Upper lobe of right lung (tissue), 1 donor: Measurements from ENCODE around the gene SLC9A3. TPM values are rescaled to one million over a fixed set of nuclear protein-coding genes. Genes with fewer than 3 reads are reported as not detected.
A peak's percentile ranks its signal among the peaks of the same experiment; 100 is the strongest.

Experiments used
- ATAC-seq: fragments of 200-7000 bp; cut with Tn5 transposase; one replicate; pipeline ENCODE4 v1.9.1; 2020; ENCODE audit warnings: mild to moderate bottlenecking, moderate library complexity
- DNase-seq: peaks from one replicate; pipeline ENCODE4 v3.0.0-alpha.2; 2020
- H3K27ac ChIP-seq: fragments of 200-600 bp; one replicate; pipeline ENCODE4 v1.8.0; 2022
- H3K27me3 ChIP-seq: fragments of 200-600 bp; one replicate; pipeline ENCODE4 v1.8.0; 2022; ENCODE audit warnings: mild to moderate bottlenecking
- H3K36me3 ChIP-seq: fragments of 200-600 bp; one replicate; pipeline ENCODE4 v1.8.0; 2022
- H3K4me1 ChIP-seq: fragments of 200-600 bp; one replicate; pipeline ENCODE4 v1.8.0; 2022
- H3K4me3 ChIP-seq: fragments of 200-600 bp; one replicate; pipeline ENCODE4 v1.8.0; 2022; ENCODE audit warnings: mild to moderate bottlenecking
- H3K9me3 ChIP-seq: fragments of 200-600 bp; one replicate; pipeline ENCODE4 v1.8.0; 2022
- CTCF ChIP-seq: fragments of 200-600 bp; IDR thresholded peaks from one replicate; pipeline ENCODE4 v1.8.0; 2022; ENCODE audit warnings: antibody characterized with exemption
- intact Hi-C: fragments of 100-400 bp; cut with DNase I; formaldehyde crosslinking; loops from one replicate; pipeline ENCODE4 v1.11.0; 2022
- total RNA-seq: library from RNA; stranded (reverse); fragmentation: NEBNext Ultra II Directional; extraction: Animal tissue kit (Norgen Biotek cat#: 25700); gene quantifications from one replicate; pipeline ENCODE4 v1.2.1, GENCODE V29; 2021
- donor health status: DM: no; HTN: yes; CAD: no; lungs with severe emphysema.

The SLC9A3 gene
- total RNA-seq, 1 donor from 2014 or later = 1.0 TPM

GRCh38 chr5:452978-453710 lies 71.1 kb downstream of the SLC9A3 start:
- peak; percentile 40 for DNase-seq
- peaks cover 89% of the 10 kb centered on the region for H3K36me3 ChIP-seq
- H3K9me3 ChIP-seq = peaks cover 8% of the 10 kb centered on the region
- H3K4me1 ChIP-seq = no peaks in the 10 kb centered on the region
- no peak for ATAC-seq
- no peak overlapping the region for H3K4me3 ChIP-seq
- intact Hi-C loops = no loop called here
- no peaks in the 10 kb centered on the region for H3K27me3 ChIP-seq
- TF ChIP-seq CTCF = no peak
- H3K27ac ChIP-seq = no peak overlapping the region

- Histone ChIP-seq H3K36me3 (peaks cover 88% of the 10 kb centered on the region), H3K27me3 (no peaks in the 10 kb centered on the region), H3K4me1 (no peaks in the 10 kb centered on the region), H3K27ac (no peak overlapping the region), H3K4me3 (no peak overlapping the region), H3K9me3 (peaks cover 8% of the 10 kb centered on the region)
- ATAC-seq (no peak), DNase-seq (no peak)
- TF ChIP-seq CTCF = no peak
- intact Hi-C loops = no loop called here
Measured at GRCh38 chr5:451587-452458, 72.4 kb downstream of the SLC9A3 start.

GRCh38 chr5:449151-449550 lies 75.1 kb downstream of the SLC9A3 start:
- Histone ChIP-seq H3K27ac (no peak overlapping the region), H3K27me3 (no peaks in the 10 kb centered on the region), H3K4me1 (peaks cover 9% of the 10 kb centered on the region), H3K4me3 (no peak overlapping the region), H3K36me3 (peaks cover 73% of the 10 kb centered on the region), H3K9me3 (peaks cover 8% of the 10 kb centered on the region)
- no peak for TF ChIP-seq CTCF
- intact Hi-C loops = no loop called here
- DNase-seq (no peak), ATAC-seq (no peak)

- no peak for ATAC-seq
- Histone ChIP-seq H3K4me3 (no peak overlapping the region), H3K36me3 (peaks cover 69% of the 10 kb centered on the region), H3K9me3 (peaks cover 8% of the 10 kb centered on the region), H3K4me1 (peaks cover 13% of the 10 kb centered on the region), H3K27me3 (no peaks in the 10 kb centered on the region), H3K27ac (no peak overlapping the region)
- no peak for TF ChIP-seq CTCF
- intact Hi-C loops = no loop called here
- DNase-seq = no peak
Measured at GRCh38 chr5:448766-449090, 75.5 kb downstream of the SLC9A3 start.

GRCh38 chr5:448061-448765 lies 76.0 kb downstream of the SLC9A3 start:
- peak; percentile 91 for ATAC-seq
- Histone ChIP-seq H3K27me3 (no peaks in the 10 kb centered on the region), H3K4me3 (no peak overlapping the region), H3K27ac (peak overlapping the region; percentile 1), H3K9me3 (peaks cover 8% of the 10 kb centered on the region), H3K36me3 (peaks cover 64% of the 10 kb centered on the region), H3K4me1 (peaks cover 15% of the 10 kb centered on the region)
- peak; percentile 83 for DNase-seq
- TF ChIP-seq CTCF = no peak
- intact Hi-C loops = no loop called here
